ENCODE measurements around the gene SLC66A2.
"Not testable (repeated sequence)": the region's sequence is repeated elsewhere in the genome, so short reads cannot be mapped to it uniquely, and the experiment has no call there.

The SLC66A2 gene

DNA sequence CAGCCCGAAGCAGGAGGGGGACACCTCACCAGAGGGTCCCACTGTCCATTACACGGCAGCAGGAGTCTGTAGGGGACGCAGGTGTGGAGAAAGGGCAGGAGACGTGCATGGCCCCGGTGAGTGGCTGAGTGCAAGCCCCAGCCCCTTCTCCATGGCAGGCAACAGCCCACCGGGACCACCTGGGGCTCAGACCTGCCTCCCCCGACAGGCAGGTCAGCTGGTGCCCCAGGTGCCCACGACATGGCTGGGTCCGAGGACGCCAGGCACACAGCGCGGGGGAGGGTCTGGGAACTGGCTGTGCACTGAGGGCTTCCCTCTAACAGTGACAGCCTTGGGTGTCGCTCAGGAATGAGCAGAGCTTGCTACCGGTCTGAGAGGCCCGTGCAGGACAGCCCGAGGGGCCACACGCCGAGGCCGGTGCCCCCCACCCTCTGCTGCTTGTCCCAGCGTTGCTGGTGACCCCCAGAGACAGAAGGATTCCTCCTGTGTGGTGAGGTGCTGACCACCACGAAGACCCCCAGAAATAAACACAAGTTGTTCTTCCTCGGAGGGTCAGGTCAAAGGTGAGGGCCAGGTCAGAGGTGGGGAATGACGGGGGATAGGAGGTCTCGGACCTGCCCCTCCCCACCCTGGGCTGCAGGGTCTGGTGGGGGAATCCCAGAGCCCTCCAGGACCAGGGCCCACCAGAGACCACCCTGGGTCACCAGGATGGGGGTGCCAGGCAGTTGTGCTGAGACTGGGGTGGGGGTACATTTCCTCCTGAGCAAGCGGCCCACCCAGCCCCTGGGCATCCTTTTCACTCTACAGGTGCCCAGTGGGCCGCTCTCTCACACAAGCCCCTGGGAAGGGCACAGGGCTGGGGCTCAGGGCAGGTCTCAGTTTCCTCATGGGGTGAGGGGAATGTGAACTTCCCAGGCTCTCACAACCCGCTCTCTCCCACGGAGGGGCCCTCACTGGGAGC lies 50.6 kb downstream of the SLC66A2 start:
- DNase-seq, result peak; percentile 37

DNA sequence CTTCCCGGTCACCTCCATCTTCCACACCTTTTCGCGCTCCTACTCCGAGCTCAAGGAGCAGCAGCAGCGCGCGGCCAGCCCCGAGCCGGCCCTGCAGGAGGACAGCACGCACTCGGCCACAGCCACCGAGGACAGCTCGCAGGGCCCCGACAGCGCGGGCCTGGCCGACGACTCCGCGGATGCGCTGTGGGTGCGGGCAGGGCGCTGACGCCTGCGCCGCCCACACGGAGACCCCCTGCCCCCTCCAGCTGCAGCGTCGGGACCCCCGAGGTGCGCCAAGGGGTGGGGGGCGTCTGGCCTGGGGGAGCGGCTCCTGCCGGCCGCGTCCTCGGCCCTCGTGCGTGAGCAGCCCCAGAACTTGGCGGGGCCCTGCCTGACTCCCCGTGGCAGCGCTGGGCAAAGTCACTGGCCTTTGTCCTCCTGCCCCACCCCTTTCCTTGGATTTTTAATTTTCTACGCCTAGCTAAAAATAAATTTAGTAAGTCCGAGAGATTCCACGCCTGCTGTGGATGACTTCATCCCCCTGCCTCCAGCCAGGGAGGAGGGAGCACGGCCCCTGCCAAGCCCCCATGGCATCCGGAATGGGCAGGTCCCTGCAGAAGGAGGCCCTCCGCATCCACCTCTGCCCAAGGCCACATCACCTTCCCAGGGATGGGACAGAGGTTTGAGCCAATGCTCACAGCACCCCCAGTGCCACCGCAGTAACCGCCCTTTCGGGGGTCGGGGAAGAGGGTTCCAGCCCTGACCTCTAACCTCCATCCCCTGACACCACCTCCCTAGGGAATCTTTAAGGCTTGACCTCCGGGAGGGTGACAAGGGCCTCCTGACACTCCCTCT lies 51.6 kb downstream of the SLC66A2 start:
- DNase-seq, result peak; percentile 34

GRCh38 chr18:79898952-79899608 lies 52.4 kb downstream of the SLC66A2 start:
- peak; percentile 44 for DNase-seq

DNA sequence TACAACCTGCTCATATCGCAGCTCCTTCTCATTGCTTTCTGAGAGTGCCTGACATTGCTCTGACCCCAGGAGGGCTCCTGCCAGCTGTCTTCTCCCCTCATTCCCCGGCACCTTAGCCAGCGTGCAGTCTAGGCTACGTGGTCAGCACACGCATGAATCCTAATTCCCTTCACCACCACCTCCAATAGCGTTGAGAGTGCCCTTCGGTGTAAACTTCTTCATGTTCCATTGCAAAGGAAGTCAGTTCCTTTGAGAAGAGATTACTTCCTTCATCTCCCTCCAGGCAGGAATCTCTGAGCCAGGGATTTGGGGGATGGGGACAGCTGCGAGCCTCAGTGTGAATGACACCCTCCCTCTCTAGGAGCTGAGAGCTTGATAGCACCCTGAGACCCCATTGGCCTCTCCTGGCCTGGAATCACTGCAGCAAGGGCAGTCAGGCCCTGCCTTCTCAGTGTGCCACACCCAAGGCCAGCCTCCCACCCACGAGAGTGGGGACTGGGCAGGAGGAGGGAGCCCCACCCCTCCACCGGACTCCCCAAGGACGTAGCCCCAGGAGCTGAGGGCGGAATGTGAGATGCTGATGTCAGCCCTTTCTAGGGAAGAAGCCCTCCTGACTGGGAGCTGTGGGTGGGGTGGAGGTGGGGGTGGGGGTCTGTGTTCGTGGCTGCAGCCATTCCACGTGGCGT lies 53.4 kb downstream of the SLC66A2 start:
- DNase-seq, result peak; percentile 19

DNA sequence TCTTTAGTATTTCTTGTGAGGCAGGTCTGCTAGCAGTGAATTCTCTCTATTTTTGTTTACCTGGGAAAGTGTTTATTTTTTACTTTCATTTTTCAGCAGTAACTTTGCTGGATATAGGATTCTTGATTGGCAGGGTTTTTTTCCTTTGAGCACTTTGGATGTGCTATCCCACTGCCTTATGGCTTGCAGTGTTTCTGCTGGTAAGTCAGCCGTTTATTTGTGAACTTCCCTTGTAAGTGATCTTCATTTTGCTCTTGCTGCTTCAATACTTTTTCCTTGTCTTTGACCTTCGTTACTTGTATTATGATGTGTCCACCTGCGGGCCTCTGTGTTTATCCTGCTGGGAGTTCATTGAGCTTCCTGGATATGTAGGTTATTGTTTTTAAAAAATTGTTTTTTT lies 54.7 kb downstream of the SLC66A2 start:
- DNase-seq, result no peak

- DNase-seq, result no peak
Observed at GRCh38 chr18:79890674-79891073, 60.8 kb downstream of the SLC66A2 start.

- no peak for DNase-seq
Observed at GRCh38 chr18:79889569-79889968, 61.9 kb downstream of the SLC66A2 start.

DNA sequence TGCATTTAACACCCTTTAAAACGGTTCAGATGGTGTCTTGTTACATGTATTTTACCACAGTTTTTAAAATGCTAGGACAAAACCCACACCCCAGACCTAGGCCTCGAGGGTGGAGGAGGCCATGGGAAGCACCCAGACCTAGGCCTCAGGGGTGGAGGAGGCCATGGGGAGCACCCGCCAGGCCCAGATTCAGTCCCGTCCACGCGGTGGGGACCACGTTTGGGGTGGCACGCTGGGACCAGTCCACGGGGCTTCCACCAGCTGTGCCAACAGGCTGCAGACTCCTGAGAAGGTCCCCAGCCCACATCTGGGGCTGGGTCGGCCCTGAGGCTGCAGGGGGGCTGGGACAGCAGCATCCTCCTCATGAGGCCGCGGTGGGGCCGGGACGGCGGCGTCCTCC lies 63.4 kb downstream of the SLC66A2 start:
- peak; percentile 22 for DNase-seq

DNA sequence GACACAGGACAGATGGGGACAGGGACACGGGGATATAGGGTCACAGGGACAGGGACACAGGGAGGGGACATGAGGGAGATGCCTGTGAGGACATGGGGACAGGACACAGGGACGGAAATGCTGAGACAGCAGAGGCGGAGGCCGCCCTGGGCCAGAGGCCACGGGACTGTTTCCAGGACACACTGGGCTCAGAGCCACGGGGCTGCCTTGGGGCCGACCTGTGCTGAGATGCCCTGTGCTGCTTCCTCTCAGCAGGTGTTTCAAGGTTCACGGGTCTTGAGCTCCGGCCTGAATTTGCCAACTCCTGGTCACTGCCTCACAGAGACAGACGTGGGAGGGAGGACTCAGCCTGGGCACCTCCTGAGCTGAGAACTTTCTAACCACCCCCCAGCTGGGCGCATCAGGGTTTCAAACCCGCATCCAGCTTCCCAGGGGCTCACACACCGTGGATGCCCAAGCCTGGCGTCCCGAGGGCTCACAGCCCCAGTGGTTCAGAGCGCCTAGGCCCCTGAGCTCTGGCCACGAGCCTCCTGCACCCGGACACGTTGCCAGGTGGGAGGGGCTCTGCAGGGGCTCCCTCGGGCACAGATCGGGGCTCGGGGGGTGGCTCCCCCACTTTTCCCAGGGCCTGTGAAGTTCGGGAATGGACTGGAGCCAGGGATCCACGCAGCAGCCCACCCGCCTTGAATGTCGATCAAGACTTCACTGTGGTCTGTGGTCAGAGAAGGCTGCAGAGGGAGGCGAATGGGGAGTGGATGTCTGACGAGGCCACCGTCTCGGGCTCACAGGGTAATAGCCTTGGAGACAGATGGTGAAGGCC lies 64.1 kb downstream of the SLC66A2 start:
- DNase-seq, result peak; percentile 37

GRCh38 chr18:79884963-79885728 lies 66.3 kb downstream of the SLC66A2 start:
- DNase-seq, result no peak

DNA sequence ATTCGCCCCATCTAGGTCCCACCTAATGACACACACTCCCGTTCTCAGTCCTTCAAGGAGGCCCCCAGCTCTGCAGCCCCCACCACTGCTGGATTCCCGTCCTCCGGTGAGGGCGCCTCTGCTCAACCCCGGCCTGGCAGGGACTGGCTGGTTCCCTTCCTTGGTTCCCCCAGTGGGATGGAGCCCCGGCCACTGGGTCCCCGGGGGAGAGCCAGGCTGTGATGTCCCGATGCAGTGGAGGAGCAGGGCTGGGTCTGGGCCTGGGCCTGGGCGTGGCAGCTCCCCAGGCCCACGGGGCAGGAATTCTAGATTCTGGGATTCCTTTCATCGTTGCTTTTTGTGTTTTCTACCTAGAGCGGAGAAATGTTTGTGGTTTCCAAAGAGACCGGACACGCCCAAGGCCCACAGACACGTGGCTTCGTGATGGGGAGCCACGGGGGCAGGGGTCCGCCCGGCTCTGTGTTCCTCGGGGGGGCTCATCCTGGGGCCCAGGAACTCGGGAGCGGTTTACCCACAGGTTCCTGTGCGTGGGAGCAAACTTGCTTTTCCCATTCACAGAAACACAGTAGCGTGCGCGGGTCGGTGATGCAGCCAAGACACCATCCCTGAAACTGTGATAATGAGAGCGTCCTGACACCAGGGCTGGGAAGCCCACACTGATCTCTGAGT lies 67.0 kb downstream of the SLC66A2 start:
- DNase-seq, result peak; percentile 46

- no peak for DNase-seq
Observed at GRCh38 chr18:79883461-79884293, 67.8 kb downstream of the SLC66A2 start.

GRCh38 chr18:79882522-79883241 lies 68.8 kb downstream of the SLC66A2 start:
- DNase-seq, result no peak

DNA sequence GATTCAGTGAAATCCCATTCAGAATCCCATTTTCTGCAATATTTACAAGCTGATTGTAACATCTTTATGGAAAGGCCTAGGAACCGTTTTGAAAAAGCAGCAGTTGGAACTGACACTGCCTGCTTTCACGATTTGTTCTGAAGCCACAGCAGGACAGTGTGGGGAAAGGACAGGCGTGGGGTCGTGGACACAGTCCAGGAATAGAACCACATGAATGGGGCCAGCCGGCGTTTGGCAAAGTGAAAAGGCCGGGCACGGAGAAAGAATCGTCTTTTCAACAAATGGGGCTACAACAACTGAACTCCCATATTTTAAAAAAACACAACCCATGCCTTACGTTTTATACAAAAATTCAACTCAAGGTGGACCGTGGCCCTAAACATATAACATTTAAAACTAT lies 69.8 kb downstream of the SLC66A2 start:
- no peak for DNase-seq

DNA sequence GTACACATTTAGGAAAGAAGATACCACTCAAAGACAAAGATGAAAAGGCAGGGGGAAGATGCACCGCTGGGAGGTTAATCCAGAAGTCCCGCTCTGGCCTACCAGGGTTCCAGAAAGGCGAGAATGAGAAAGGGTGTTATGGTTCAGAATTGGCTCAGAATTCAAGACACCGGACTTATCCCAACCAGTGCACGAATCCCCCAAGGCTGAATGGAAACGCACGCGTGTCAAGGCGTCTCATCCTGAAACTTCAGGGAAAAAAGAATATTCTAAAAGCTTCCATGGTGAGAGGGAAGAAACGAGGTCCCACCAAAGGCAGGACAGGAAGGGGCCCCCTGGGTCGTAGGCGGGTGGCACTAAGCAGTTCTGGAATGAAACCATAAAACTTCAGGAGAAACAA lies 71.9 kb downstream of the SLC66A2 start:
- DNase-seq, result no peak

GRCh38 chr18:79878741-79879378 lies 72.6 kb downstream of the SLC66A2 start:
- DNase-seq, result no peak

DNA sequence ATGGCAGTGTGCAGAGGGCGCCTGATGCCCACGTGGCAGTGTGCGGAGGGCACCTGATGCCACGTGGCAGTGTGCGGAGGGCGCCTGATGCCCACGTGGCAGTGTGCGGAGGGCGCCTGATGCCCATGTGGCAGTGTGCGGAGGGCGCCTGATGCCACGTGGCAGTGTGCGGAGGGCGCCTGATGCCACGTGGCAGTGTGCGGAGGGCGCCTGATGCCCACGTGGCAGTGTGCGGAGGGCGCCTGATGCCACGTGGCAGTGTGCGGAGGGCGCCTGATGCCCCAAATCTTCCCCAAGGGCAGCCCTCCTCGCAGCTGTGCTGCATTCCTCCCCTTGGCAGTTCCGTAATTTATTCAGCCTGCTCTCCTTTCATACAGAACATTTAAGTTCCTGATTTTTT lies 73.2 kb downstream of the SLC66A2 start:
- DNase-seq, result not testable (repeated sequence)
